T-helper 22 cell (primary cell): ENCODE data around the gene G6PD.
A peak's percentile ranks its signal among the peaks of the same experiment; 100 is the strongest.
"Not testable (repeated sequence)": the region's sequence is repeated elsewhere in the genome, so short reads cannot be mapped to it uniquely, and the experiment has no call there.

ENCODE experiments used
- DNase-seq: peaks from one replicate; pipeline ENCODE4 v3.0.0-alpha.2; 2020; ENCODE audit warnings: low read depth

G6PD gene

DNA sequence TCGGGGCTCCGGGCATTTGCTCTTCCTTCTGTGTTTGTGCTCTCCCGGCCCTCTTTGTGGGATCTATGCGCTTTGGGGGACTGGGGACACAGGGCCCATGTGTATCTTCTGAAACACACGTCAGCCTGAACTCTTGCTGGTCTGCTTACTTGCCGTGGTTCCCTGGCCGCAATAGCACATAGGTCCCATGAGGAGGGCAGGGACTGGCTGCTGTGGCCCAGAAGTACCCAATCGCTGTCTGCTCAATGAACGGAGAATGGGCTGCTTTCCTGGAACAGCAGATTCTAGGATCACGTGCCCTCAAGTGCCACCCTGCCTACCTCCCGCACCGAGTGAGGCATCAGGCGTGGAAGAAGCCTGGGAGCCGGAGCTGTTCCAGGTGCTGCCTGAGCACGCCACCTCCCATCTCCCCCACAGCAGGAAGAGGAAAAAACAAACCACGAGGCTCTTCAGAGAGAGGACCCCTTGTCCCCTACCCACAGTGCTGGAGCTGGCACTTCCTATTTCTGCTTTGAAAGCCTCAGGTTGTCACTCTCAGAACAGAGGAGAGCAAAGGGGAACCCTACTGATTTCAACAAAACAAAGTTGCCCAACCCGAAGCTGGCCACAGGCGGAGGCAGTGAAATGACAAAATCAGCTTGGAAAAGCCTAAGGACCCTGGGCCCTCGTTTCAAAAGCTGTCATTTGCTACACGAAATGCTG is 3.8 kb downstream of the G6PD start:
- no peak for DNase-seq

DNA sequence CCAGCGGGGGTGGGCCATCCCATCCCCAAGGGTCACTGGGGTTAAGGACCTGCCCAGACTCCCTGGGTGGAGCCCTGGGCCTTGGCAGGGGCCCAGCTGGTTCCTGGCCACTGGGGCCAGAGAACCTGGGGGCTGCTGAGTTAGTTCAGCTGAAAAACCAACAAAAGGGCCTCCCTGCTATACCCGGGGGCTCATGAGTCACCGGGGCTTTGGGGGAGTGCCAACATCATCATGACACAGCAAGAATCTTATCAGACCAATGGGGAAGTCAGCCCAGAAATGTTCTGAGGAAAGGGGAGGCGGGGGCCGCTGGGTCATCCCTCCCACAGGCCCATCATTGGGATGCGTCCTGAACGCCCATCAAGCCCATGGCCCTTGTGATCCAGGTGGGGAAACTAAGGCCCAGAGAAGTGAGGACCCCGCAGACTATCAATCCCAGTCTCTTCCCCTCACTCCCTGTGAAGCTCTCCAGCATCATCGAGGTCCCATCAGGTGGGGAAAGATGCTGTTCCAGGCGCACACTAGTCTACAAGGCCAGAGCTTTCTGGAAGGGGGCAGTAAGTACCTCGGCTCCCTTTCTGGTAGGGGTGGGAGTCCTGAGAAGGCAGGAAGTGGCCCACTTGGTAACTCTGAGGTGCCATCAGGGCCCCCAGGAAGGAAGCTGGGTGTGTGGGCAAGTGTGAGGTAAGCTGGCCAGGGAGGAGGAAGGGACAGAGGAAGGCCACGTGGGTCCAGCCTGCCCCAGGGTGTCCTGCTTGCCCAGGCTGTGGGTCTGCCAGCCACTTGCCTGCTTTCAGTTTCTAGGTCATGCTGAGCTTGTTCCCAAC is 4.5 kb downstream of the G6PD start:
- no peak for DNase-seq

DNA sequence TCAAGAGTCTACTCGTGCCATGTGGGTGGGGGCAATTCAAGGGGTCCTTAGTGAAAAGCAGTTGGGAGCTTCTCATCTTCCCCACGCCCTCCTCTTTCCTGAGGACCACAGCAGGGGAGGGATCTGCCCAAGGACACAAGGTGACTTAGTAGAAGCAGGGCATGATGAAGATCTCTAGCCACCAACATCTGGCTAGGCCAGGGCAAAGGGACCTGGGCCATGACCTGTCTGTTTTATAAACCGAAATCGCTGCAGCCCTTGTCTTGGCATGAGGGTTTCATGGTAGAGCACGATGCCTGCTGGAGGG is 5.1 kb downstream of the G6PD start:
- DNase-seq, result no peak

DNA sequence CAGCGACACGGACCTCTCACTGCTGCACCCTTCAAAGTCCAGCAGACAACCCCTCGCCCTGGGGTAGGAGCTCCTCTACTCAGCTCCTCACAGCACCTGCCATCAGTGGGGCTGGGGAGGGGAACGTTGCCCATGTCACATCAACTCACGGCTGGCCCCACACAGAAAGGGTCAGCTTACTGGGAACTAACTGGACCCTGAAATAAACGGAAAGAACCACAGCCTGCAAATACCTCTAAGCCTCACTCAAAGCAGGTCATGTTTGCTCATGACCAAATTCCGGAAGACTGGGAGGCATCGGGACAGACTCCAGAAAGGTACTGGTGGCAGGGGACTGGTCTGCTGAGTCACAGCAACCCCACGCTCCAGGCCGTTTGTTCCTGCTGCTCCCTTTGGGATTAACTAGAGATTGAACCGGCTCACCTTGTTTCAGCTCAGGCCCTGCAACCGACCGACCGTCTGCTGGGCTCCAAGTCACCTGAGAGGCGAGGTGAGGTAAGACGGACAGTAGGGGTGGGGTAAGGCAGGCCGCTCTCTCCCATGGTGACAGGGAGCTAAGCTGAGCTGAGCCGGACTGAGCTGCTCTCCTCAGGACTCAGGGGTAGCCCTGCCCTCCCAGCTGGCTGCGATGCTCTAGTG is 5.6 kb downstream of the G6PD start:
- no peak for DNase-seq

DNA sequence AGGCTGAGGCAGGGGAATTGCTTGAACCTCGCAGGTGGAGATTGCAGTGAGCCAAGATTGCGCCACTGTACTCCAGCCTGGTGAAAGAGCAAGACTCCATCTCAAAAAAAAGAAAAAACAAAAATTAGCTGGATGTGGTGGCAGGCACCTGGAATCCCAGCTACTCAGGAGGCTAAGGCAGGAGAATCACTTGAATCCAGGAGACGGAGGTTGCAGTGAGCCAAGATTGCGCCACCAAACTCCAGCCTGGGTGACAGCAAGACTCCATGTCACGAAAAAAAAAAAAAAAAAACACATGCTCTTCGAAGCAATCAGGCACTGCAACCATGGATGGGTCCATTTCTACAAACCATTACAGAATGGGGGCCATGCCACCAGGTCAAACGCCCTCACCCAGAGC is 6.3 kb downstream of the G6PD start:
- DNase-seq, result not testable (repeated sequence)

DNA sequence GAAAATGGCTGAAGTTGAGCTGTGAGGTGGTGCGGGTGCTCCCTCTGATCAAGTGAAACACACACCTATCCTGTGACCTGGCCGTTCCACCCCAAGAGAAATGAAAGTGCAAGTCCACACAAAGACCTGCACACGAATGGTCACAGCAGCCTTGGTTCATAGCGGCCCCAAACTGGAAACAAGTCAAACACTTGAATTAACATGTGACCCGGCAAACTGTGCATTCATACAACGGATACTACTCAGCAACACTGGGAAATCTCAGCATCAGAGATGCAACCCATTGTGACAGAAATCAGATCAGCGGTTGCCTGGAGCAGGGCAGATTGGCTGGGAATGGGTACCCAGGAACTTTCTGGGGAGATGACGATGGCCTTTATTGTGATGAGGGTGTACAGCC is 7.6 kb downstream of the G6PD start:
- DNase-seq, result no peak

DNA sequence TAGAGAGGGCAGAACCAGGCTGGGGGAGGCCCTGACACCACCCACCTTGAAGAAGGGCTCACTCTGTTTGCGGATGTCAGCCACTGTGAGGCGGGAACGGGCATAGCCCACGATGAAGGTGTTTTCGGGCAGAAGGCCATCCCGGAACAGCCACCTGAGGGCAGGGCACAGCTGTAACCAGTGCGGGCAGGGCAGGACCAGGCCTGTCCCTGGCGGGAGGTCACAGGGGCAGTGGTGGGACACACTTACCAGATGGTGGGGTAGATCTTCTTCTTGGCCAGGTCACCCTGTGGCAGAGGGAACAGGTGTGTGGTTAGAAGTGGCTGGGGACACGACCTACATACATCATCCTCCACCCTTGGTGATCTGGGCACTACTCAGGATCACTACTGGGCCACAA is 10.8 kb downstream of the G6PD start:
- DNase-seq, result no peak

DNA sequence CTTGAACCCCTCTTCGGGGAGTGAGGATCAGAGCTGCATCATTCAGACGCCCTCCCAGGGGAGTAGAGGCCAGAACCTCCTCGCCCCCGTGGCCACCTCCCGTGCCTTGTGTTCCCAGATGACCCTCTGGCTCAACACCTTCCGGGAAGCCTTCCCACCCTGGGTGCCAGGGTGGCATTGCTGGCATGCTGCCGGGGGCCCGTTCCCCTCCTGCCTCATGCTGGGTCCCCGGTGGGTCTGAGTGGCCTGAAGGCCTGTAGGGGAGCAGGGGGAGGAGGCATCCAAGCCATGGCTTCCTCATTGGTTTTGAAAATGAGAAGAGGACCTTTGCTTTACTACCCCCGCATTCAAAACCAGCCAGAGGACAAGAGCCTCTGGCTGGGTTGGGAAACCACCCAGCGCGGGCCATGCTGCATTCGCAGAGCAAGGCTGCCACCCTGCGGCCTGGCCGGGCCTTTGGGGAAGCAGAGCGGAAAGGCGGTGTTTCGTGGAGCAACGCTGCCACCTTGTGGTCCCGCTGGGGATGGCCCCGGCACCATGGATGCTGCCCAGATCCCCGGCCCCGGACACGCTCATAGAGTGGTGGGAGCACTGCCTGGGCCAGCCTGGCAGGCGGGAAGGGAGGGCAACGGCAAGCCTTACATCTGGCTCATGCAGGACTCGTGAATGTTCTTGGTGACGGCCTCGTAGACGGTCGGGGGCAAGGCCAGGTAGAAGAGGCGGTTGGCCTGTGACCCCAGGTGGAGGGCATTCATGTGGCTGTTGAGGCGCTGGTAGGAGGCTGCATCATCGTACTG is 11.9 kb downstream of the G6PD start:
- peak; percentile 76 for DNase-seq

DNA sequence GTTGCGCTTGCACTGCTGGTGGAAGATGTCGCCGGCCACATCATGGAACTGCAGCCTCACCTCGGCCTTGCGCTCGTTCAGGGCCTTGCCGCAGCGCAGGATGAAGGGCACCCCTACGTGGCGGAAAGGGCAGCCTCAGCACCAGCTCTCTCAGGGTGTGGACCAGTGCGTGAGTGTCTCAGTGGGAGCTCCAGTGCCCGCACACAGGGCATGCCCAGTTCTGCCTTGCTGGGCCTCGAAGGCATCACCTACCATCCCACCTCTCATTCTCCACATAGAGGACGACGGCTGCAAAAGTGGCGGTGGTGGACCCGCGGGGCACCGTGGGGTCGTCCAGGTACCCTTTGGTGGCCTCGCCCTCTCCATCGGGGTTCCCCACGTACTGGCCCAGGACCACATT is 14.0 kb downstream of the G6PD start:
- DNase-seq, result no peak

DNA sequence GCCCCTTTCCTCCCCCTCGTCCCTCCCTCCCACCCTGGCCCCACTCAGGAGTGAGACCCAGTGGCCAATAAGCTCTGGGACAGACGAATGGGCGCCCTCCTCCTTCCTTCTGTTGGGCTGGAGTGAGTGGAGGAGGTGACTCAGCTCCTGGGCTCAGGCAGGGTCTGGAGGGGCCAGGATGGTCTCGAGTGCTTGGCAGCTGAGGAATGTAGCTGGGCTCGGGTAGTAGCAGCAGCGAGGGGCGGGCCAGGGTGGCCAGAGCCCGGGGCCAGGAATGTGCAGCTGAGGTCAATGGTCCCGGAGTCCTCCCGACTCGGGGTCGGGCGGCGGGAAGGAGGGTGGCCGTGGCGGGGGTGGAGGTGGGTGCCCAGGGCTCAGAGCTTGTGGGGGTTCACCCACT is 15.0 kb downstream of the G6PD start:
- no peak for DNase-seq

DNA sequence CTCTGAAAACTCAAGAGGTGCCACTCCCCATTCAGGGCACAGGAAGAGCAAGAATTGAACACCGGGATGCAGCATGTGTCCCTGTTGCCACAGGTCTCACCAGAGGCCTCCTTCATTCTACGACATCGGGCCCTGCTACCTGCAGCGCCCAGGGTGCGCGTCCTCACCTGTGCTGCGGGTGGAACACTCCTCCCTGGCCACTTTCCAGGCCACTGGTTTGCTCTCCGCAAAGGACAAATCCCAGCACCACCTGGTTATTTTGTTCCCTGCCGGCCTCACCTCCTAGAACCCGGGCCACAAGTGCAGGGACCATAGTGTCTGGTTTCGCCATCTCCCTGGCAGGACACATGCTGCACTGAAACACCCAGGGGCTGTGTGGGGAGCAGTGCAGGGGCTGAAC is 16.4 kb downstream of the G6PD start:
- DNase-seq, result no peak

DNA sequence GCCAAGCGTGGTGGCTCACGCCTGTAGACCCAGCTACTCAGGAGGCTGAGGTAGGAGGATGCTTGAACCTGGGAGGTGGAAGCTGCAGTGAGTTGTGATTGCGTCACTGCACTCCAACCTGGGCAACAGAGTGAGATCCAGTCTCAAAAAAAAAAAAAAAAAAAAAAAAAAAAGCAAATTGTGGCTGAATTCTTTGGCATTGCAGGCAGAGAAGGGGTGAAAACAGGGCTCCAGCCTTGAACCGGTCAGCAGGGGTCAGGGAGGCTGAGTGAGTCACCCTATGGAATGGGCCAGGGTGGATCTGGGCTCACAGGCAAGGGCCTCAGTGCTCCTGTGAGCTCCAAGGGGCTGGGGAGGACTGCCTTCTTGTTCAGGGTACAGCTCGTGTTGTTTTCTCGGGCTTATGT is 17.4 kb downstream of the G6PD start:
- no peak for DNase-seq

DNA sequence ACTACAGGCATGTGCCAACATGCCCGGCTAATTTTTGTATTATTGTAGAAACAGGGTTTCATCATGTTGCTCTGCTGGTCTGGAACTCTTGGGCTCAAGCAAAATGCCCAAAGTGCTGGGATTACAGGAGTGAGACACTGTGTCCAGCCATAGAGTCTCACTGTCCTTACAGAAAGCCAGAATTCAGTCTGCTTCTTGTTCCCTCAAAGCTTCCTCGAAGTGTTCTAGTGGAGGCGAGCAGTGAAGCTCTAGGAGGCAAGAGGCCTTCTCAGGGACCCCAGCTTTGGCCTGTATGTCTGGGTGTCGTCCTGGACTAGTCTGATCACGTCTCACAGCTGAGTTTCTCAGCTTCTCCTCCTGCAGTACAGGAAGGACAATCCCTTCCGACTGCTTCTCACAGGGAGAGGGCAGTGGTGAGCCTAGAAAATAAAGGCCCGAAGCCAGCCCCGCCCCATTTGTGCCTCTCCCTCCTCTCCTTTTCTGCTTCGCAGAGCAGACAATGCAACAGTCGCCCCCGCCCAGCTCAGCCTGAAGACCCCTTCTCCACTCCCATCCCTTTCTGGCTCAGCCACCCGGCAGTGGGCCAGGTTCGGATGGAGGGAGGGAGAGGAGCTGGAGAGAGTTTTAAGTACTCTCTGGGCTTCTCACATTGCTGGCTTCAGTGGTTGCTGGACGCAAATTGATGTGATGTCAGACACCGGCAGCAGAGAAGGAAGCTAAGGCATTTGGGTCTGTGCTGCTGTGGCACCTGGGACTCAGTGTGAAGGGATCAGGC is 19.6 kb downstream of the G6PD start:
- peak; percentile 21 for DNase-seq

DNA sequence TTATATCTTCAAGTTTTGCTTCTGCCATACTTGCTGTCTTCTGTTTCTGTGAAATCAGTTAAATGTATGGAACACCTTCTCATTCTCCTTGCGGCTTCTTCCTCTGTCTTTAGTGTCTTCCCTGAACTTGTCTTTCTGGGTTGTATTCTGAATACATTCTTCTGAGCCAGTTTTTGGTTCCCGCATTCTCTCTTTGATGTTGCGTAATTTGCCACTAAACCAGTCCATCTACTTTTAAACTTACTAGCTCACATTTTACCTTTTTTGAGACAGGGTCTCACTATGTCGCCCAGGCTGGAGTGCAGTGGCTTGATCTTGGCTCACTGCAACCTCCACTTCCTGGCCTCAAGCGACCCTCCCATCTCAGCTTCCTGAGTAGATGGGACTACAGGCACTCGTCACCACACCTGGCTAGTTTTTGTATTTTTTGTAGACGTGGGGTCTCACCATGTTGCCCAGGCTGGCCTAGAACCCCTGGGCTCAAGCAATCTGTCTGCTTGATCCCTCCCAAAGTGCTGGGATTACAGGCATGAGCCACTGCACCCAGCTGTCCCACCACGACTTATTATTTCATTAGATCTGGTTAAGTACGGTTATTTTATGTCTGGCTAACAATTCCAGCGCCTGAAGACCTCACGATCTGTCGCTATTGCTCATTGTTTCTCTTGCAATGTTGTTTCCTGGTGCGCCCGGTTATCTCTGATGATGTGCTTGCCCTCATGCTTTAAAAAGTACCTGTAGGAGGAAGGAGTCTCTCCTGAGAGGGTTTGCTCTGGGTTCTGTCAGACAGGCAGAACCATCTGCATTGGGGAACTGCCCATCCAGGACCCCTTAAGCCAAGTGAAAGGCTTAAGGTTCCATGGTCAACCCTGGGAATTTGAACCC is 20.8 kb downstream of the G6PD start:
- DNase-seq, result no peak

DNA sequence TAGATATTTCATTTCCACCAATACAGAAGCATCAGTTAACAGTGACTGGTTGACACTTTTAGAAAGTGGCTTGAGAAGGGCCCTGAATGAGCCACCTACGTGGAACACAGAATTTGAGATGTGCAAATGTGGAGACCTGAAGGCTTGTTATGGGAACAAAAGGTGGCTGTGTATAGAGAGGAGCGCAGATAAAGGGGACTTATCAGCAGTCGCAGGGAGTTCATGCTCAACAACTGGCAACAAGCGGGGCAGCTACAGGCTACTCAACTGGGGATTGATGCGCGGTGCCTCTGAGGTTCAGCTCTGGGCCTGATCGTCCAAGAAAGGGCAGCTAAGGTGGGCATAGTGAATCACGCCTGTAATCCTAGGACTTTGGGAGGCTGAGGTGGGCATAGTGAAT is 27.3 kb downstream of the G6PD start:
- DNase-seq, result no peak

DNA sequence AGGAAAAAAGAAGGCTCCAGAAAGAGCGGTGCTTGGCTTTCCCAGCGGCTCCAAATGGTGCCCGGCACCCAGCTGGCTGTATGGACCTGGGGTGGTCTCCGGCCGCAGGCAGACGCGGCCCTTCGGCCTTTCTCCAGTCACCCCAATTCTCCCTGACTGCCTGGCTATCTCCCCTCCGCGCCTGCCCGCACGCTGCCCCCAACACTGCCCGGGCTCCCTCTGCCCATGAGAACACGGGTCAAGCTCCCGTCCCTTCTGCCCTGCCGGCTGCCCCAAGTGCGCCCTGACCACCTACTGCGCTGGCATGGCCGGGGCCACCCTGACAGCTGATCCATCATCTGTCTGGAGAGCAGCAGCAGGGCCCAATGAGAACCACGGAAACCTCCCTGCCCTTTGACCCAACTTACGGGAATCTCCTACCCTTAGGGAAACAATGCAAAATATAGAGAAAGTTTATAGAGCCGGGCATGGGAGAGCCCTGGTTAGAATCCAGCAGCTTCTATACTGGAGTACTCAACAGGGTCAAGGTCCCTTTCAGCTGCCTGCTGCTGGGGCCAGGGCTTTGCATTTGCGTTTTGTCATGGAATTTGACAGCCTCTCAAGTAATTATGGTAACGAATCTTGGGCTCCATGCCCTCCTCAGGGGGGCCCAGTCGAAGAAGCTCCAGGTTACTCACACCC is 29.4 kb downstream of the G6PD start:
- DNase-seq, result no peak

DNA sequence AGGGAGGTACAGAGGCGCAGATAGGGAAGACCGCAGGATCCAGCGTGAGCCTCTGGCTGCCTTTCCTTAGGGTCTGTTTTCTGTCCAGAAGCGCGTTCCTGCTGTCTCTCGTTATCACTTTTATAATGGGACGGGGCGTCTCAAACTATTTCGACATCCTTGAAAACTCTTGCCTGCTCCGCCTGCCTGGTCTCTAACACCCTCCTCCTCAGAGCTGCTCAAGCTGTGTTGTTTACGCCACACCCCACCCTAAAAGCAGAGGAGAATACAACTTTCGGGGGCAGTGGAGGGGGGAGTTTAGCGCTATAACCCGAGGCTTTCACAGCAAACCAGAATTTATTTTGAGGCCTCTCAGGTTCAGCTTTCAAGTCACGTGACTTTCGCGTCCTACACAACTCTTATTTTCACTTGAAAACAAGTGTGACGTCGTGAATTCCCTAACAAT is 30.0 kb downstream of the G6PD start:
- no peak for DNase-seq

DNA sequence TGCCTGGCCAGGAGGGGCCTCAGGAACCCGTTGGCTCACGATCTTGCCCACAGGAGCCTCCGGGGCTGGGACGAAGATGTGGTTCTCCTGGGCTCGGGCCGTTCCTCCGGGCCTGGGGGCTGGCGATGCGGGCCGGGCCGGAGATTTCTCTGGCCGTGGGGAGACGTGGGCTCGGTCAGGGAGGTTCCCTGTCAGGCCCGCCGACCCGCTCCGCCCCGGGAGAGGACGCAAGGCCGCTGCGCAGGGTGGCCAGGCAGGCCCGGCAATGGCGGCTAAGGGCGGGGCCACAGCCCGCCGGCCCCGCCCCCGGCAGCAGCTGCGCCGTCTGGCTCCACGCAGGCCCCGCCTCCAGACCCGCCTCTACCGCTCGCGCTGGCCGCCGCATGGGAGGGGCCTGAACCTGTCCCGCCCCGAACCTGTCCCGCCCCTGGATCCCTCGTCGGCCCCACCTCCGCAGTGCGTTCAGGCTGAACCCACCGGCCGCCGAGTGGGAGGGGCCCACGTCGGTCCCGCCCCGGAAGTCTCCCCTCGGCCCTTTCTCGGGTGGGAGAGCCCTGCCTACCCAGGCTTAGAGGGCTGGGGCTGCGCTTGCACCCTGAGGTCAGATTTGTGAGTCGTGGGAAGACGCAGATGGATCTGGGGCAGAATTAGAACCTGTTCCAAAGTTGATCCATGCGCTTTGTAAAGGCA is 30.5 kb downstream of the G6PD start, which contains the start of gene FAM3A:
Gene FAM3A, minus strand, starts transcription at position 267 of the 690 bp plus-strand sequence. CDS start 460 bp downstream, outside the sequence.
- peak; percentile 84 for DNase-seq
